ENCODE results near the gene SLC9A8.

- no peak for TF ChIP-seq CTCF (IDR thresholded peaks at IDR 0.05 in 2 of 3, conservative IDR thresholded peaks at IDR 0.05 in 1 of 3; ENCODE audit: borderline replicate concordance in 1 of 3, insufficient read depth in 1 of 3, low read depth in 2 of 3, low read length in 2 of 3)
- TF ChIP-seq ELF1 (IDR thresholded peaks at IDR 0.05; ENCODE audit: borderline replicate concordance, low read depth), result no peak
- TF ChIP-seq RAD21 (IDR thresholded peaks at IDR 0.05; ENCODE audit: low read depth), result no peak
- TF ChIP-seq SP1 (IDR thresholded peaks at IDR 0.05; ENCODE audit: low read depth), result no peak
- TF ChIP-seq POLR2AphosphoS5 (IDR thresholded peaks at IDR 0.05; ENCODE audit: low read depth, low read length), result no peak
- TF ChIP-seq SIN3A (IDR thresholded peaks at IDR 0.05; ENCODE audit: low read depth), result no peak
- no peak for TF ChIP-seq EZH2 (IDR thresholded peaks at IDR 0.05)
These were observed 80.2 kb downstream of the SLC9A8 start for GRCh38 chr20:49892817-49893216.
